SK-N-MC (cell line): ENCODE data around the gene LIMS4.
"Not testable (repeated sequence)": the region's sequence is repeated elsewhere in the genome, so short reads cannot be mapped to it uniquely, and the experiment has no call there.

ENCODE experiments used
- DNase-seq: peaks from one replicate; pipeline ENCODE4 v3.0.0-alpha.2; 2011; ENCODE audit warnings: low read depth, low spot score
- H3K27ac ChIP-seq: fragments of 200-600 bp; sonication (generic); 2 replicates; pipeline ENCODE4 v1.5.1; 2016; ENCODE audit warnings: mixed run types
- H3K36me3 ChIP-seq: fragments of 200-600 bp; sonication (generic); 2 replicates; pipeline ENCODE4 v1.6.1; 2017; ENCODE audit warnings: antibody characterized with exemption, low read length, mixed read lengths; ENCODE audit not compliant: insufficient read depth
- H3K4me3 ChIP-seq: fragments of 200-600 bp; sonication (generic); 2 replicates; pipeline ENCODE4 v1.5.1; 2016
- H3K9ac ChIP-seq: fragments of 200-600 bp; sonication (generic); 2 replicates; pipeline ENCODE4 v1.8.0; 2017; ENCODE audit warnings: mixed run types, mixed read lengths; ENCODE audit not compliant: insufficient read length
- H3K9me3 ChIP-seq: fragments of 200-600 bp; sonication (generic); 2 replicates; pipeline ENCODE4 v1.6.1; 2017; ENCODE audit warnings: low read depth, mild to moderate bottlenecking, antibody characterized with exemption, low read length, moderate library complexity, mixed read lengths

Gene LIMS4, protein sequence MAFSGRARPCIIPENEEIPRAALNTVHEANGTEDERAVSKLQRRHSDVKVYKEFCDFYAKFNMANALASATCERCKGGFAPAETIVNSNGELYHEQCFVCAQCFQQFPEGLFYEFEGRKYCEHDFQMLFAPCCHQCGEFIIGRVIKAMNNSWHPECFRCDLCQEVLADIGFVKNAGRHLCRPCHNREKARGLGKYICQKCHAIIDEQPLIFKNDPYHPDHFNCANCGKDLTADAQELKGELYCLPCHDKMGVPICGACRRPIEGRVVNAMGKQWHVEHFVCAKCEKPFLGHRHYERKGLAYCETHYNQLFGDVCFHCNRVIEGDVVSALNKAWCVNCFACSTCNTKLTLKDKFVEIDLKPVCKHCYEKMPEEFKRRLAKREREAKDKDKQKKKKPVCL

DNA sequence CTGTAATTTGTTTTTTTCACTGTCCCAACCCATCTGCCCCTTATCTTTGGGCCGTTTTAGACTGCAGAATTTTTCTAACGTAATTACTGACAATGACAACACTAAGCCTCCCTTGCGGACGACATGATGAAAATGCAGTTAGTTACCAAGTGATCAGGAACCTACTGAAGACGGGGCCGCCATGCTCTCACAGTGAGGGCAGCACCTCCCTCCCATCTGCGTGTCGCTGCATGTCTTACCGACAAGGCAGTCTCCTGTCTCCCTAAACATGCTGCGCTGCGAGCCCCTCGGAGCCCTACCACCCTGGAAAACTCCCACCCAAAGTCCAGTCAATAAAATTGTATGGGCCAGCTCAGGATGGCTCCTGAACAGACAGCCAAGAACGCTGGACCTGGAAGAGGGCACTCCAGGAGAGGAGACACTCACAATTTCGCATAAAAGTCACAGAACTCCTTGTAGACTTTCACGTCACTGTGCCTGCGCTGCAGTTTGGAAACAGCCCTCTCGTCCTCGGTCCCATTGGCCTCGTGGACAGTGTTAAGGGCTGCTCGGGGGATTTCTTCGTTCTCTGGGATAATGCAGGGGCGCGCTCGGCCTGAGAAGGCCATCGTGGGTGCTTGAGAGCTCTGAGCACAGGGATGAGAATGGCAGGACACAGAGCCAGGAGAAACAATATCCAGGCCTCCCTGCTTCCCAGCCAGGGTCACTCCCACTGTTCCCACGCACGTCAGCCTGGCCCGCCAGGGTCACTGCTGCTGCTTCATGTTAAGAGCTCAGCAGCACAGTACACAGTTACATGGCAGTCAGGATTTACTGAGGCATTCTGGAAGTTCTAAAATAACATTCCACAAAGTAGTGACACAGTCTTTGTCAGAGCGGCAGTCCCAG is at the start of gene LIMS4:
LIMS4 (minus strand) TSS at position 646 of the 888 bp plus-strand sequence; CDS start at position 608, 38 bp downstream.
- not testable (repeated sequence) for H3K27ac ChIP-seq, H3K9me3 ChIP-seq, H3K36me3 ChIP-seq, DNase-seq, H3K4me3 ChIP-seq, H3K9ac ChIP-seq

GRCh38 chr2:110499755-110500377 is 27.2 kb upstream of the LIMS4 start:
- H3K27ac ChIP-seq, H3K9me3 ChIP-seq, H3K36me3 ChIP-seq, H3K9ac ChIP-seq, DNase-seq, H3K4me3 ChIP-seq: not testable (repeated sequence)

DNA sequence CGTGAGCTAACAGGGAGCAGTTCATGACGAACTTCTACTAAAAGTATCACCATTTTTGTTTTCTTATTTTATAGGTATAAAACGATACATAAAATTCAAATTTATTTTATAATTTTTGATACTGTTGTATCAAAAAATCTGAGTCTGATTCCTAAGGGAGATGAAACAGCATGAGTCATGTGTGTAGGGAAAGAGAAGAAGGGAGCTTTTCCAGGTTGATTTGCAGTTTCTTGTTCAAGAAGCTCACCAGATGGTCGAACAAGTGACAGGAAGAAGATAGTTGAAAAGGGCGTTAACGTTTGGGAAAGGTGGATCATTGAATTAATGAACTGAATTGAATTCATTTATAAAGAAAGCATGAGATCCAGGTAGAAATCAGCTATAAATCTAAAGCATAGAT is 23.4 kb upstream of the LIMS4 start:
- DNase-seq, H3K9ac ChIP-seq, H3K9me3 ChIP-seq, H3K36me3 ChIP-seq, H3K27ac ChIP-seq, H3K4me3 ChIP-seq: not testable (repeated sequence)

DNA sequence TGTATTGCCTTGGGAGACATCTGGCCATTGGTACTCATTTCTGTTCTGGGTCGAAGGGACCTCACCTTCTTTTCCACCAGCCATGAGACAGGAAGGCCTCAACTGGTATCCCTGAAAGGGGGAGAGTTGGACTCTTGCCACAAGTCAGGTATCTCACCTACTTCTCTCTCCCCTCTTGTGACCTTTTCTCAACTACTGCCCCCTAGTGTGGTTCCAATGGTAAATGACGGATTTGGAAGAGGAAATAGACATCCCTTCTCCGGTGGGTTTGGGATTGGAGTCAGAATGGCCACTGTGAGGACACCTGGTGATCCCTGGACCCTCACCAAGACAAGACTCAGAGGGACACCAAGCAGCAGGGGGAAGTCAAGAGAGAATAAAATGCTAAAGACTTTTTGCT is 21.9 kb upstream of the LIMS4 start:
- H3K27ac ChIP-seq, H3K36me3 ChIP-seq, DNase-seq, H3K9ac ChIP-seq, H3K4me3 ChIP-seq, H3K9me3 ChIP-seq: not testable (repeated sequence)

DNA sequence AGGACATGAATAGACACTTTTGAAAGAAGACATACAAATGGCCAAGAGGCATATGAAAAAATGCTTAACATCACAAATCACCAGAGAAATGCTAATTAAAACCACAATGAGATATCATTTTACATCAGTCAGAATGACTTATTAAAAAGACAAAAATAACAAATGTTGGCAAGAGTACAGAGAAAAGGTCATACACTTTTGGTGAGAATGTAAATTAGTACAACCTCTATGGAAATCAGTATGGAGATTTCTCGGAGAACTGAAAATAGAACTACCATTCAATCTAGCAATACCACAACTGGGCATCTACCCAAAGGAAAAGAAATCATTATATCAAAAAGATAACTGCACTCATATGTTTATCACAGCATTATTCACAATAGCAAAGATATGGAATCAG is 16.4 kb upstream of the LIMS4 start:
- not testable (repeated sequence) for H3K36me3 ChIP-seq, H3K9ac ChIP-seq, DNase-seq

GRCh38 chr2:110482697-110483096 is 10.1 kb upstream of the LIMS4 start:
- not testable (repeated sequence) for H3K4me3 ChIP-seq, H3K36me3 ChIP-seq, DNase-seq, H3K9me3 ChIP-seq, H3K27ac ChIP-seq, H3K9ac ChIP-seq

More for the DNA sequence above, 16.4 kb upstream of the LIMS4 start:
- H3K27ac ChIP-seq, H3K4me3 ChIP-seq, H3K9me3 ChIP-seq: not testable (repeated sequence)

DNA sequence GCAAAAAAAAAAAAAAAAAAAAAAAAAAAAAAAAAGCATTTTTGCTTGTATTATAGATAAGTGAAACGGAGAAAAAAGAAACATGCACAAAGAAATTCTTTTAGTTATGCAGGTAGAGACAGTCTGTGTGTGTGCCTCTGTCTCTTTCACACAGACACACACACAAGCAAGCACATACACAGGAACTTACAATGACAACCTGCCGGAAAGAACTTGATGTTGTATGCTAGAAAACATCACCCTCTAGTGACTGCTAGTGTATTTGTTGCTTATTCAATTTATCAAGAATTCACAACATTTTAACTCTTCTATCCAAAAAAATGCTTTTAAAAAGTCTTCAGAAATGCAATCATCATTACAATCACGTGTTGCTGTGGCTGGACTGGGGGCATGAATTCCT is 8.6 kb upstream of the LIMS4 start:
- not testable (repeated sequence) for H3K9ac ChIP-seq, H3K36me3 ChIP-seq, H3K9me3 ChIP-seq, H3K27ac ChIP-seq, H3K4me3 ChIP-seq, DNase-seq

DNA sequence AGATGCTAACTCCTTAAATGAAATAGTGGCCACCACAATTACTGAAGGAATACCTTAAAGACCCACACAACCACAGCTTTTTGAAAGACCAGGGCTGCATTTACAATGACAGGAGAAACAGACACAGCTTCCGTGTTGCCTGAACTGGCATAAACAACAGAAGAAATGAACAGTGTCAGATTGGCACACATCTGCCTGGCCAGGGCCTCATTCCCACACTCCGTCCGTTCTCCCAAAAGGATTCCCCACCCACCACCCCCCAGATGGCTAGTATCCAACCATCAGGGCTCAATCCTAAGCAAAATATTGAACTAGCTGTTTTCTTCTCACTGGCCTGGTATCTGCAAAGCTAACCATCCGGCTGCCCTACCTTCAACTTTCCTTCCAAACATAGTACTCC is 7.5 kb upstream of the LIMS4 start:
- H3K27ac ChIP-seq, H3K9ac ChIP-seq, H3K36me3 ChIP-seq, H3K4me3 ChIP-seq, H3K9me3 ChIP-seq, DNase-seq: not testable (repeated sequence)

GRCh38 chr2:110477370-110477769 is 4.8 kb upstream of the LIMS4 start:
- not testable (repeated sequence) for DNase-seq, H3K36me3 ChIP-seq, H3K4me3 ChIP-seq, H3K27ac ChIP-seq, H3K9ac ChIP-seq, H3K9me3 ChIP-seq

GRCh38 chr2:110476952-110477351 is 4.3 kb upstream of the LIMS4 start:
- H3K9ac ChIP-seq, H3K36me3 ChIP-seq, H3K27ac ChIP-seq, DNase-seq, H3K4me3 ChIP-seq, H3K9me3 ChIP-seq: not testable (repeated sequence)

- H3K36me3 ChIP-seq, DNase-seq, H3K9me3 ChIP-seq, H3K4me3 ChIP-seq, H3K9ac ChIP-seq, H3K27ac ChIP-seq: not testable (repeated sequence)
Observed at GRCh38 chr2:110475627-110476359, 3.2 kb upstream of the LIMS4 start.

DNA sequence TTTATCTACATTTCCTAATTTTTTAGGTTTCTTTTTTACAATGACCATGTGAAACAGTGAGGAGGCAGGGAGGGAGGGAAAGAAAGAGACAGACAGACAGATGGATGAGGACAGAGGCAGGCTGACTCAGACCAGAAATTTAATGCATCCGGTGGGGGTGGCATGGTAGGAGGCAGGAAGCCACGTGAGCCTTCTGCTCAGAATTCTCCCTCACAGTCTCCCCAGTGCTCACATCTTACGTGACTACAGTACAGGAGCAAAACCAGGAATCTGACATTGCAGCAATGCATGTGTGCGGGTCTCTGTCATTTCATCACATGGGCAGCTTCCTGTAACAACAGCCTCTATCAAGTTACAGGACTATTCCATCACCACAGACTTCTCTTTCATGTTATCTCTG is 2.3 kb upstream of the LIMS4 start:
- not testable (repeated sequence) for H3K9me3 ChIP-seq, DNase-seq, H3K27ac ChIP-seq, H3K4me3 ChIP-seq, H3K36me3 ChIP-seq, H3K9ac ChIP-seq

DNA sequence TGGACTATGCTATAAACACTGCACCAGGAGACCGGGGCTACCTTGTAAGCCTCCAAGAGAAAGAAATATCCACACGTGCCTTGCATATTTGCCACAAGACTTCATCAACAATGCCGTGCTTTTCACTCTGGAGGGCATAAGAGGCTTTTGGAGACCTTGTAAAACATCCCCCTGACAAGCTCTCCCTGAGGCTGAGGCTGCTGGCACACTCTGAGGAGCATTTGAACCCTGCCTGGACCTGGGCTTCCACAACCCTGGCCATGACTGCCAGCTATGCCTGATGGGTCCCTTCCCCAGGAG is 393 bp upstream of the LIMS4 start:
- not testable (repeated sequence) for DNase-seq, H3K27ac ChIP-seq, H3K9ac ChIP-seq, H3K4me3 ChIP-seq, H3K36me3 ChIP-seq, H3K9me3 ChIP-seq

- not testable (repeated sequence) for DNase-seq, H3K9me3 ChIP-seq, H3K36me3 ChIP-seq, H3K9ac ChIP-seq, H3K4me3 ChIP-seq, H3K27ac ChIP-seq
Observed at GRCh38 chr2:110468921-110469320, 3.7 kb downstream of the LIMS4 start.
